Transverse colon (tissue), 4 donors: Measurements from ENCODE around the gene LRFN4. TPM values are rescaled to one million over a fixed set of nuclear protein-coding genes. Genes with fewer than 3 reads are reported as not detected.

ENCODE experiments used
- DNase-seq: peaks from one replicate; pipeline ENCODE4 v3.0.0-alpha.2; 2019
- H3K27ac ChIP-seq, 4 donors: fragments of 200-600 bp; sonication (generic); 2 replicates each; pipeline ENCODE4 v1.5.1; 2016 to 2018; ENCODE audit warnings: inconsistent platforms in 4 of 4
- H3K27me3 ChIP-seq: fragments of 200-600 bp; sonication (generic); 2 replicates; pipeline ENCODE4 v1.5.1; 2017; ENCODE audit warnings: inconsistent platforms
- H3K36me3 ChIP-seq, 4 donors: fragments of 200-600 bp; sonication (generic); 2 replicates each; pipeline ENCODE4 v1.5.1; 2017 to 2019; ENCODE audit warnings: inconsistent platforms in 4 of 4
- H3K4me1 ChIP-seq, 4 donors: fragments of 200-600 bp; sonication (generic); 2 replicates each; pipeline ENCODE4 v1.5.1; 2017 to 2020; ENCODE audit warnings: inconsistent platforms in 4 of 4
- H3K4me3 ChIP-seq, 4 donors: fragments of 200-600 bp; sonication (generic); 1 replicate in 1 of 4; 2 replicates in 3 of 4; pipeline versions ENCODE4 v1.5.1 to v1.6.1; 2017 to 2019; ENCODE audit warnings: inconsistent platforms in 4 of 4
- H3K9me3 ChIP-seq, 2 donors: fragments of 200-600 bp; sonication (generic); 2 replicates each; pipeline ENCODE4 v1.5.1; 2017 to 2019; ENCODE audit warnings: inconsistent platforms in 2 of 2
- CTCF ChIP-seq, 5 experiments: fragments of 200-600 bp in 3 of 5; fragments of 450-650 bp in 2 of 5; sonication (generic) in 3 of 5; IDR thresholded peaks; 1 replicate in 2 of 5; 2 replicates in 3 of 5; pipeline ENCODE4 v1.5.1; 2016 to 2017; ENCODE audit warnings: antibody characterized with exemption in 5 of 5, inconsistent platforms in 3 of 5, mild to moderate bottlenecking in 2 of 5, moderate library complexity in 1 of 5
- EP300 ChIP-seq: sonication (generic); formaldehyde crosslinking; IDR thresholded peaks from one replicate; pipeline ENCODE4 v1.6.1; 2017; ENCODE audit warnings: antibody characterized with exemption, low read depth
- POLR2A ChIP-seq: fragments of 450-650 bp; IDR thresholded peaks from one replicate; pipeline ENCODE4 v1.6.1; 2016; ENCODE audit warnings: antibody characterized with exemption, mild to moderate bottlenecking, moderate library complexity
- POLR2AphosphoS5 ChIP-seq, 3 donors: sonication (generic); formaldehyde crosslinking; IDR thresholded peaks; one replicate each; pipeline ENCODE4 v1.6.1; 2016; ENCODE audit warnings: antibody characterized with exemption in 3 of 3
- WGBS, 2 donors: methylation state at CpG; one replicate each; pipeline ENCODE4 v1.1.5; 2018; ENCODE audit warnings: low coverage in 1 of 2; 5-methylcytosine and 5-hydroxymethylcytosine counted together
- in situ Hi-C, 4 donors: fragments of 200-750 bp; cut with MboI; loops; one replicate each; pipeline versions ENCODE4 v1.15.0 to v1.15.1; 2017; ENCODE audit warnings: low sequenced_read_pairs in 3 of 4, low pct_ligation_motif_present in 1 of 4, low pct_unique_long_range_greater_than_20kb in 1 of 4
- intact Hi-C: fragments of 100-400 bp; cut with DNase I; formaldehyde crosslinking; loops from one replicate; pipeline ENCODE4 v1.15.1; 2023; ENCODE audit warnings: low total_unique reads
- total RNA-seq, 4 donors: library from RNA; depleted of rRNA; stranded (reverse); fragments of >200 nt; gene quantifications; one replicate each; pipeline ENCODE4 v1.1.0, GENCODE V29; 2016

Gene LRFN4
- total RNA-seq, 4 donors from 2014 or later, result 14.3 to 52.3 (median 22.6) TPM

GRCh38 chr11:66854231-66854661 is 2.6 kb upstream of the LRFN4 start:
- Histone ChIP-seq H3K36me3 (no peaks in the 10 kb centered on the region), H3K27ac (no peak overlapping the region), H3K9me3 (no peaks in the 10 kb centered on the region), H3K4me1 (peaks cover 6 to 14% (median 10%) of the 10 kb centered on the region in 4 donors), H3K27me3 (no peaks in the 10 kb centered on the region), H3K4me3 (no peak overlapping the region)
- 87% methylated on average over 12 of the region's 12 CpGs; no CpG with 5 or more reads in 1 of the 2 donors for WGBS, 2 donors
- in situ Hi-C loops (no loop called here), intact Hi-C loops (no loop called here)
- no peak for TF ChIP-seq POLR2A
- no peak for TF ChIP-seq CTCF (IDR thresholded peaks at IDR 0.05)
- no peak for TF ChIP-seq EP300
- TF ChIP-seq POLR2AphosphoS5 (IDR thresholded peaks at IDR 0.05), result no peak
- no peak for DNase-seq

GRCh38 chr11:66854729-66855211 is 2.1 kb upstream of the LRFN4 start:
- Histone ChIP-seq H3K9me3 (no peaks in the 10 kb centered on the region), H3K4me1 (peaks cover 6 to 17% (median 12%) of the 10 kb centered on the region in 4 donors), H3K36me3 (no peaks in the 10 kb centered on the region), H3K4me3 (no peak overlapping the region), H3K27me3 (no peaks in the 10 kb centered on the region), H3K27ac (no peak overlapping the region)
- in situ Hi-C loops (no loop called here), intact Hi-C loops (no loop called here)
- TF ChIP-seq POLR2AphosphoS5 (IDR thresholded peaks at IDR 0.05) (no peak), POLR2A (no peak), CTCF (IDR thresholded peaks at IDR 0.05) (no peak), EP300 (no peak)
- DNase-seq, result no peak
- WGBS, 2 donors, result 96% methylated on average over 12 of the region's 15 CpGs; no CpG with 5 or more reads in 1 of the 2 donors

GRCh38 chr11:66855574-66856495 is 1.0 kb upstream of the LRFN4 start:
- Histone ChIP-seq H3K27ac (peak overlapping the region; percentile 89 to 93 (median 91)), H3K4me3 (peak overlapping the region; percentile 55 to 72 (median 57)), H3K9me3 (no peaks in the 10 kb centered on the region), H3K4me1 (peaks cover 6 to 17% (median 12%) of the 10 kb centered on the region in 4 donors), H3K27me3 (no peaks in the 10 kb centered on the region), H3K36me3 (no peaks in the 10 kb centered on the region)
- 7% methylated on average over 33 of the region's 51 CpGs; no CpG with 5 or more reads in 1 of the 2 donors for WGBS, 2 donors
- in situ Hi-C loops (no loop called here), intact Hi-C loops (no loop called here)
- DNase-seq, result peak; percentile 96
- TF ChIP-seq EP300 (no peak), CTCF (IDR thresholded peaks at IDR 0.05) (peak in 1 of 5 experiments; percentile 19), POLR2AphosphoS5 (IDR thresholded peaks at IDR 0.05) (peak; percentile 63 to 93 (median 88)), POLR2A (peak; percentile 89)

GRCh38 chr11:66857234-66857926 is 516 bp downstream of the LRFN4 start:
- Histone ChIP-seq H3K4me3 (peak overlapping the region; percentile 22 to 72 (median 56)), H3K27ac (peak overlapping the region; percentile 89 to 93 (median 91)), H3K27me3 (no peaks in the 10 kb centered on the region), H3K36me3 (no peaks in the 10 kb centered on the region), H3K4me1 (peaks cover 6 to 17% (median 12%) of the 10 kb centered on the region in 4 donors), H3K9me3 (no peaks in the 10 kb centered on the region)
- in situ Hi-C loops, result no loop called here
- no peak for DNase-seq
- intact Hi-C loops, result no loop called here
- TF ChIP-seq CTCF (IDR thresholded peaks at IDR 0.05) (no peak), POLR2A (no peak)
- WGBS, 2 donors, result 33% methylated on average over 37 of the region's 47 CpGs; no CpG with 5 or more reads in 1 of the 2 donors
